ENCODE data around the gene TASOR.

The TASOR gene

DNA sequence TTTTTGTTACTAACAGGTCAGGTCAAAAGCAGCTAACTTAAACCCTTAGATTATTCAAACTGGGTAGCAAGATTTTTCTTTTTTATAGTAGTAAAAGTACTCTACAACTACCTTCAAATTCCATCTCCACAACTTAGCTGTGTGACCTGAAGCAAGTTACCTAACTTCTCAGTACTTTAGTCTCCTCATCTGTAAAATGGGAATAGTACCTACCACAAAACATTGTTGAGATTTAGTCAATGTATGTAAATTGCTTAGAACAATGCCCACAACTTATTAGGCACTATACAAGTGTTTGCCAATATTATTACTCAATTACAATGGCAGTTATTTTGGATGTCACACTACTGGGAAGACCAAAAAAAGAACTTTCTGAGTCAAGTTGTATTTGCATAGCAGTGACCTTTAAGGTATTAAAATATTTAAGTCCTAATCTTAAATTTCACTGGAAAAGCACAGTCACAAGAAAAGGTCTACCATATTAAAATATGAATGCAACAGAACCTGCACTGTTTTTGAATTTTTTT, 2.9 kb downstream of the TASOR start:
- no peak for DNase-seq (ENCODE audit: low read depth in 2 of 2)
- TF ChIP-seq, protein P1, sequence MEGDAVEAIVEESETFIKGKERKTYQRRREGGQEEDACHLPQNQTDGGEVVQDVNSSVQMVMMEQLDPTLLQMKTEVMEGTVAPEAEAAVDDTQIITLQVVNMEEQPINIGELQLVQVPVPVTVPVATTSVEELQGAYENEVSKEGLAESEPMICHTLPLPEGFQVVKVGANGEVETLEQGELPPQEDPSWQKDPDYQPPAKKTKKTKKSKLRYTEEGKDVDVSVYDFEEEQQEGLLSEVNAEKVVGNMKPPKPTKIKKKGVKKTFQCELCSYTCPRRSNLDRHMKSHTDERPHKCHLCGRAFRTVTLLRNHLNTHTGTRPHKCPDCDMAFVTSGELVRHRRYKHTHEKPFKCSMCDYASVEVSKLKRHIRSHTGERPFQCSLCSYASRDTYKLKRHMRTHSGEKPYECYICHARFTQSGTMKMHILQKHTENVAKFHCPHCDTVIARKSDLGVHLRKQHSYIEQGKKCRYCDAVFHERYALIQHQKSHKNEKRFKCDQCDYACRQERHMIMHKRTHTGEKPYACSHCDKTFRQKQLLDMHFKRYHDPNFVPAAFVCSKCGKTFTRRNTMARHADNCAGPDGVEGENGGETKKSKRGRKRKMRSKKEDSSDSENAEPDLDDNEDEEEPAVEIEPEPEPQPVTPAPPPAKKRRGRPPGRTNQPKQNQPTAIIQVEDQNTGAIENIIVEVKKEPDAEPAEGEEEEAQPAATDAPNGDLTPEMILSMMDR (IDR thresholded peaks at IDR 0.05; ENCODE audit: low read depth, low read length), result no peak
- no peak overlapping the region for H3K4me3 ChIP-seq (replicated peaks in 1 of 2; ENCODE audit: low read depth in 2 of 2, low read length in 2 of 2)

DNA sequence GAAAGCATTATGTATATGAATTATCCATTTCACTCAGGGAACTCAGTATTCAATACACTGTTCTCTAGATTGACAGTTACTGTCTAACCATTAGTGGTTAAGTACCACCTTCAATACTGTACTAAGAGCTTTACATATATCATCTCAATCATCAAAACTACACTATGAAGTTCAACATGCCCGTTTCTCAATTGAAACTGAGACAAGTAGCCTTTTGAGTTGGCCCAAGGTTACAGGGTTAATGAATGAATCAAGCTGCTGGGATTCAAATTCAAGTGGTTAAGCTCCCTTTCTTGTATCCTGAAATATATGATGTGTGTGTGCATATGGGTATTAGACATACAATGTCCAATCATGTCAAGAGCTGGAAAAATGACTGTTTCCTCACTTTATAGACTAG, 5.8 kb downstream of the TASOR start:
- H3K4me3 ChIP-seq (replicated peaks in 1 of 2; ENCODE audit: low read depth in 2 of 2, low read length in 2 of 2), result no peak overlapping the region
- TF ChIP-seq, protein P1 (IDR thresholded peaks at IDR 0.05; ENCODE audit: low read depth, low read length), result no peak
- no peak for DNase-seq (ENCODE audit: low read depth in 2 of 2)

DNA sequence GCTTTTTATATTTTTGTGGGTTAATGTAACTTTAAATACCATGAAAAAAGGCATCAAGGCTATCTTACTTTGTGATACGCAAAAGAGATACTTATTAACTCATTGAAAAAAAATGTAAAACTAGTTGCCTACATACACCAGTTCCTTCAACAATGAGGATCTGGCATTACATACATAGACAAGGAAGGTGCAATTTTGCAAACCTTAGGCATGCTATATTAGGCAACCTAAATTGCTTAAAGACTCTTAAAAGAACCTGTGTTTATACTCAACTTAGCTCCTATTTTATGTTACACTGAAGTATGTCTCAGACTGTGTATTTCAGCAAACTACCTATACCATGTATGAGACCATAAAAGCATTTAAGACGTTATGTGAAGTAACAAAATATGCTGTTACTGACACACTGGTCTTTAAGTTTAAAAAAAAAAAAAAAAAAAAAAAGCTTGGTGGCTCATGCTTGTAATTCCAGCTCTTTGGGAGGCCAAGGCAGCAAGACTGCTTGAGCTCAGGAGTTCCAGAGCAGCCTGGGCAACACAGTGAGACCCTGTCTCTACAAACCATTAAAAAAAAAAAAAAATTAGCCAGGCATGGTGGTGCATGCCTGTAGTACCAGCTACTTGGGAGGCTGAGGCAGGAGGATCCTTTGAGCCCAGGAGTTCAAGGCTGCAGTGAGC, 9.1 kb downstream of the TASOR start:
- no peak for DNase-seq (ENCODE audit: low read depth in 2 of 2)
- TF ChIP-seq, protein P1 (IDR thresholded peaks at IDR 0.05; ENCODE audit: low read depth, low read length), result no peak
- H3K4me3 ChIP-seq (replicated peaks in 1 of 2; ENCODE audit: low read depth in 2 of 2, low read length in 2 of 2), result no peak overlapping the region

DNA sequence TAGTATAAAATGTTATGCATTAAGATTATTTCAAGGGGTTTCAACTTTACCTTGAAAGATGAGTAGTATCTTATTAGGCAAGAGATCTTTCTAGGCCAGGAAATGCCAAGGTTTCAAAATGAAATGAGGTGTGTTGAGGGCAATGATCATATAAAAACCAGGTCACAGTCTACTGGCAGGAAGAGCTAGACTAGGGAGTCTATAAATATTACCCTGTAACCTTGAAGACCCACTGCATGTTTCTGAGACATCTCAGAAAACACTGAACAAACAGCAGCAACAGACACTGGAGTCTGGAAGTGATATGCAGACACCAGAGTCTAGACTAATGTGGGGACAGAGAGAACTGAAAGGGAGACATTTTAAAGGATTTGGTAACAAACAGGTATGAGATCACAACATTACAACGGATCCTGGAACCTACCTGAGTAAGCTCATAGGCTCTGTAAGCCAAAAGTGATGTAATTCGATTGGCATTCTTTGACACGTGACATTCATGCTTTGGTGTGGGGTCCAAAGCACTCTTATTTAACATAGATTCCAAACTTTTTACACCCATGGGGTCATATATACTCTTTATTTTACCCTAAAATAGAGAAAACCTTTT, 15.0 kb downstream of the TASOR start:
- no peak overlapping the region for H3K4me3 ChIP-seq (replicated peaks in 1 of 2; ENCODE audit: low read depth in 2 of 2, low read length in 2 of 2)
- TF ChIP-seq, protein P1 (IDR thresholded peaks at IDR 0.05; ENCODE audit: low read depth, low read length), result no peak
- DNase-seq (ENCODE audit: low read depth in 2 of 2), result no peak

DNA sequence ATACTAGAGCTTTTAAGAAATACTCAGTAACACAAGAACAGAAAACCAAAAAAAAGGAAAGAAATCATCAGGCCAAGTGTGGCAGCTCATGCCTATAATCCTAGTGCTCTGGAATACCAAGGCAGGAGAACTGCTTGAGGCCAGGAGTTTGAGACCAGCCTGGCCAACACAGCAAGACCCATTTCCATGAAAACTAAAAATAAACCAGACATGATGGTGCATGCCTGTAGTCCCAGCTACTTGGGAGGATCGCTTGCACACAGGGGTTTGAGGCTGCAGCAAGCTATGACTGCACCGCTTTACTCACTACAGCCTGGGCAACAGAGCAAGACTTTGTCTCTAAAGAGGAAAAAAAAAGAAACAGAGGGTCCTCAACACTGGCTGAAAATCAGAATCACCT, 18.2 kb downstream of the TASOR start:
- no peak for DNase-seq (ENCODE audit: low read depth in 2 of 2)
- TF ChIP-seq, protein P1 (IDR thresholded peaks at IDR 0.05; ENCODE audit: low read depth, low read length), result no peak
- H3K4me3 ChIP-seq (replicated peaks in 1 of 2; ENCODE audit: low read depth in 2 of 2, low read length in 2 of 2), result no peak overlapping the region

DNA sequence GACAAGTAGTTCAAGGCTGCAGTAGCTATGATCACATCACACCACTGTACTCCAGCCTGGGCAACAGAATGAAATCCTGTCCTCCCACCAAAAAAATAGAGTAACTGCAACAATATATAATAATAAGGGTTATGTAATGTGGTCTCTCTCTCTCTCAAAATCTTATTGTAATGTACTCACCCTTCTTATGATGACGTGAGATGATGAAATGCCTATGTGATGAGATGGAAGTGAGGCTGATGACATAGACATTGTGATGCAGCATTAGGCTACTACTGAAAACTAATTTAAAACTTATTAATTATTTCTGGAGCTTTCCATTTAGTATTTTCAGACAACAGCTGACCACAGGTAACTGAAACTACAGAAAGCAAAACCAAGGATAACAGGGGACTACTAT, 27.4 kb downstream of the TASOR start:
- TF ChIP-seq, protein P1 (IDR thresholded peaks at IDR 0.05; ENCODE audit: low read depth, low read length), result no peak
- DNase-seq (ENCODE audit: low read depth in 2 of 2), result peak in 1 of 2 donors; percentile 33

More for the DNA sequence above, 27.4 kb downstream of the TASOR start:
- H3K4me3 ChIP-seq (replicated peaks in 1 of 2; ENCODE audit: low read depth in 2 of 2, low read length in 2 of 2), result no peak overlapping the region

Data from cardiac fibroblast (primary cell).